ENCODE measurements around the gene RBM45. TPM values are rescaled to one million over a fixed set of nuclear protein-coding genes. Genes with fewer than 3 reads are reported as not detected.

RBM45 gene
- 18.6 and 21.9 TPM in 2 replicates for total RNA-seq

DNA sequence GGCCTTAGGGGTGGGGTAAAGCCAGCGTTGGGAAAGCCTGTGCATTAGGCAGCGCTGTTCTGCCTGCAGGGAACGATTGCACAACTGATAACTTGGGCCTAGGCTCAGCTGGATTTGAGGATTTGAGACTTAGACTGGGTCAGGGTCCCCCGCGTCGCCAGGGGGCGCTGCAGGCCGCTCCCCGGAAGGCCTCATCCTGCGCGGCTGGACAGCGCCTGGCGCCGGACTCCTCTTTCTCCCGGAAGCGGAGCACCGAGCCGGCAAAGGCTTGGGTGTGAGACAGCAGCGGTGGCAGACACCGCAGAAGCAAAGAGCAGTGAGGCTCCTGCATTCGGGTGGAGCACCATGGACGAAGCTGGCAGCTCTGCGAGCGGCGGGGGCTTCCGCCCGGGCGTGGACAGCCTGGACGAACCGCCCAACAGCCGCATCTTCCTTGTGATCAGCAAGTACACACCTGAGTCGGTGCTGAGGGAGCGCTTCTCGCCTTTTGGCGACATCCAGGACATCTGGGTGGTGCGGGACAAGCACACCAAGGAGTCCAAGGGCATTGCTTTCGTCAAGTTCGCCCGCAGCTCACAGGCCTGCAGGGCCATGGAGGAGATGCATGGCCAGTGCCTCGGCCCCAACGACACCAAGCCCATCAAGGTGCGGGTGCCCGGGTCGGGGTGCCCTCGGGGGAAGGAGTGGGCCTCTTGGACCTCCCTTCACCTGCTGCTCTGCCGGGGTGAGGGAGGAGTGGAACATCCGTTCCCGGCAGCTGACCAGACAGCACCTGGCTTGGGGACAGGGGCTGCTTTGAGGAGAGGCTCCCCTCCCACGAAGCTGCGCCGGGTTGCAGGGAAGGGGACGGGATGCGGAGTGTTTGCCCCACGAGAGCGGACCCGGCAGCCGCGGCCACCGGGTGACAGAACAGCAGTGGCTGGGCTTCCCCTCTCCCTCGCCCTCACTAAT is at the start of gene RBM45:
Gene RBM45 (plus strand): TSS at position 236 of the 951 bp plus-strand sequence. CDS start 110 bp downstream, at position 346.
- intact Hi-C loops (cut with micrococcal nuclease), result loop anchor here (1.0 to 5.0 kb wide), 10 partner anchors 83 to 1894 kb away; partner anchors contain the start of genes AGPS, CWC22, FKBP7 and HNRNPA3
- Mint-ChIP-seq H3K27ac (peak within 1 kb of the TSS; percentile 75), H3K36me3 (ENCODE audit: low read depth) (peaks cover 3% of the 10 kb centered on the region), H3K9me3 (no peaks in the 10 kb centered on the region), H3K27me3 (ENCODE audit: insufficient read depth) (no peaks in the 10 kb centered on the region), H3K4me3 (peak within 1 kb of the TSS; percentile 87), H3K4me1 (ENCODE audit: low read depth) (peaks cover 33% of the 10 kb centered on the region)
- peak; percentile 83 for DNase-seq (ENCODE audit: low spot score)

- Mint-ChIP-seq H3K27ac (no peak overlapping the region), H3K36me3 (ENCODE audit: low read depth) (no peaks in the 10 kb centered on the region), H3K27me3 (ENCODE audit: insufficient read depth) (peaks cover 31% of the 10 kb centered on the region), H3K4me1 (ENCODE audit: low read depth) (no peaks in the 10 kb centered on the region), H3K4me3 (no peak overlapping the region), H3K9me3 (no peaks in the 10 kb centered on the region)
- intact Hi-C loops (cut with micrococcal nuclease), result no loop called here
- DNase-seq (ENCODE audit: low spot score), result no peak
Observed at GRCh38 chr2:178066324-178066723, 45.9 kb upstream of the RBM45 start.

GRCh38 chr2:178066890-178067669 is 45.2 kb upstream of the RBM45 start:
- intact Hi-C loops (cut with micrococcal nuclease), result no loop called here
- no peak for DNase-seq (ENCODE audit: low spot score)
- Mint-ChIP-seq H3K36me3 (ENCODE audit: low read depth) (no peaks in the 10 kb centered on the region), H3K9me3 (no peaks in the 10 kb centered on the region), H3K4me1 (ENCODE audit: low read depth) (no peaks in the 10 kb centered on the region), H3K27me3 (ENCODE audit: insufficient read depth) (peaks cover 37% of the 10 kb centered on the region), H3K27ac (no peak overlapping the region), H3K4me3 (no peak overlapping the region)

- DNase-seq (ENCODE audit: low spot score), result no peak
- Mint-ChIP-seq H3K4me1 (ENCODE audit: low read depth) (peaks cover 10% of the 10 kb centered on the region), H3K27ac (no peak overlapping the region), H3K36me3 (ENCODE audit: low read depth) (no peaks in the 10 kb centered on the region), H3K4me3 (no peak overlapping the region), H3K27me3 (ENCODE audit: insufficient read depth) (peaks cover 49% of the 10 kb centered on the region), H3K9me3 (no peaks in the 10 kb centered on the region)
- intact Hi-C loops (cut with micrococcal nuclease), result no loop called here
Observed at GRCh38 chr2:178068823-178069454, 43.3 kb upstream of the RBM45 start.

- intact Hi-C loops (cut with micrococcal nuclease), result no loop called here
- Mint-ChIP-seq H3K27me3 (ENCODE audit: insufficient read depth) (peaks cover 53% of the 10 kb centered on the region), H3K36me3 (ENCODE audit: low read depth) (no peaks in the 10 kb centered on the region), H3K4me3 (no peak overlapping the region), H3K4me1 (ENCODE audit: low read depth) (peaks cover 10% of the 10 kb centered on the region), H3K27ac (no peak overlapping the region), H3K9me3 (no peaks in the 10 kb centered on the region)
- DNase-seq (ENCODE audit: low spot score), result no peak
Observed at GRCh38 chr2:178069551-178069950, 42.7 kb upstream of the RBM45 start.

- H3K4me3 Mint-ChIP-seq, result no peak overlapping the region
- H3K27ac Mint-ChIP-seq, result no peak overlapping the region
- H3K27me3 Mint-ChIP-seq (ENCODE audit: insufficient read depth), result peaks cover 51% of the 10 kb centered on the region
- peaks cover 10% of the 10 kb centered on the region for H3K4me1 Mint-ChIP-seq (ENCODE audit: low read depth)
- no peak for DNase-seq (ENCODE audit: low spot score)
- H3K9me3 Mint-ChIP-seq, result no peaks in the 10 kb centered on the region
- intact Hi-C loops (cut with micrococcal nuclease), result no loop called here
- no peaks in the 10 kb centered on the region for H3K36me3 Mint-ChIP-seq (ENCODE audit: low read depth)
Observed at GRCh38 chr2:178070824-178071223, 41.4 kb upstream of the RBM45 start.

DNA sequence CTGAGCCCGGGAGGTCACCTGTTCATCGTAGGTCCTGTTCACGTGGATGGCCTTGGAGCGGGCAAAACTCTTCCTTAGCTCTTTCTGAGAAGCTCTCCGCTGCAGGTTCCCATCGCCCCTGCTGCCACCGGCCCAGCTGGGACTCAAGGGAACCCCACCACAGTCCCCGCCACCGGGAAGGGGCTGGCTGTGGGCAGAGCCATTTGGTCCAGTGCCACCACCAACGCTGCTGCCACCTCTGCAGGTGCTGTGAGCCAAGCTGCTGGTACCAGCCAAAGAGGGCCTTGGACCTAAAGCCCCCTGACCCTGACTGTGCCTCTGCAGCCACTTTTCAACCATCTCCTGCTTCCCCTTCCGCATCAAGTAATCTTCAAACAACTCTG is 40.2 kb upstream of the RBM45 start:
- Mint-ChIP-seq H3K9me3 (no peaks in the 10 kb centered on the region), H3K4me3 (no peak overlapping the region), H3K27me3 (ENCODE audit: insufficient read depth) (peaks cover 51% of the 10 kb centered on the region), H3K27ac (no peak overlapping the region), H3K36me3 (ENCODE audit: low read depth) (no peaks in the 10 kb centered on the region), H3K4me1 (ENCODE audit: low read depth) (peaks cover 10% of the 10 kb centered on the region)
- no peak for DNase-seq (ENCODE audit: low spot score)
- intact Hi-C loops (cut with micrococcal nuclease), result no loop called here

GRCh38 chr2:178072383-178073301 is 39.6 kb upstream of the RBM45 start, which contains the start of gene PDE11A:
Gene PDE11A, minus strand, starts transcription at chr2:178072777. Its CDS starts 340 bp downstream, at chr2:178072437.
- peak; percentile 27 for DNase-seq (ENCODE audit: low spot score)
- Mint-ChIP-seq H3K4me1 (ENCODE audit: low read depth) (peaks cover 10% of the 10 kb centered on the region), H3K9me3 (no peaks in the 10 kb centered on the region), H3K27ac (no peak within 1 kb of the TSS), H3K36me3 (ENCODE audit: low read depth) (no peaks in the 10 kb centered on the region), H3K4me3 (peak within 1 kb of the TSS; percentile 66), H3K27me3 (ENCODE audit: insufficient read depth) (peaks cover 51% of the 10 kb centered on the region)
- intact Hi-C loops (cut with micrococcal nuclease), result no loop called here

DNA sequence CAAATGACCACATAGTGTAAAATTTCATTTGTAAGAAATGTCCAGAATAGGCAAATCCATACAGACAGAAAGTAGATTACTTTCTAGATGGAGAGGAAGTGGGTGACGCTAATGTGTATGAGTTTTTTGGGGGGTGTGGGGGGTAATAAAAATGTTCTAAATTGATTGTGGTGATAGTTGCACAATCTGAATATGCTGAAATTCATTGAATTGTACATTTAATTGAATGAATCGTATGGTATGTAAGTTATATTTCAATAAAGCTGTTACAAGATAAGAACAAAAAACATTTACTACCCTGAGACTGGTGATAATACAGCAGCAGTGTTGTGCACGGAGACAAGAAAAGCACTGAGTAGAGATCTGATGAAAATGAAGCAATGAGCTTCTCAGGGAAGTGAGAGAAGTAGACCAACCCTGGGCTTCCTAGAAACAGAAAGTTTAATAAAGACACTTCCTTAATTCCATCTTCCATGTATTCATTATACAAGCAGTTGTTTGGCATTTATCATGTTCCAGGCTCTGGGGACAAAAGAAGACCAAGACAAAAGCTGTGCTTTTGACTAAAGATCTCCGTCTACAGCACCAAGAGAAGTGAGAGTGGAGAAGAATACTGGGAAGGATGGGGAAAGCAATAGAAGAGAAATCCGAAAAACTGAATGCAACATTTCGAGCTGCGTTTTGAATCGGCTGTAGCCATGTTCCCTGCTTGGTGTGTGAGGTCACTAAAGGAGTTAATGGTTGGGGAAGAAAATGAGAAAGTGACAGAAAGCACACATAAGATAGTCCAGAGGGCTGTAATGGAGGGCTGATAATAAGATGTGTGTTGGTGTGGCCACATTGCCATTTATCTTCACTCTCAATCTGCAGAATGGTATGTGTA is 37.9 kb upstream of the RBM45 start:
- Mint-ChIP-seq H3K36me3 (ENCODE audit: low read depth) (no peaks in the 10 kb centered on the region), H3K4me3 (no peak overlapping the region), H3K4me1 (ENCODE audit: low read depth) (peaks cover 10% of the 10 kb centered on the region), H3K27ac (no peak overlapping the region), H3K27me3 (ENCODE audit: insufficient read depth) (peaks cover 44% of the 10 kb centered on the region), H3K9me3 (no peaks in the 10 kb centered on the region)
- intact Hi-C loops (cut with micrococcal nuclease), result no loop called here
- no peak for DNase-seq (ENCODE audit: low spot score)

GRCh38 chr2:178075006-178075326 is 37.3 kb upstream of the RBM45 start:
- H3K36me3 Mint-ChIP-seq (ENCODE audit: low read depth), result no peaks in the 10 kb centered on the region
- no peak overlapping the region for H3K4me3 Mint-ChIP-seq
- peaks cover 10% of the 10 kb centered on the region for H3K4me1 Mint-ChIP-seq (ENCODE audit: low read depth)
- DNase-seq (ENCODE audit: low spot score), result no peak
- intact Hi-C loops (cut with micrococcal nuclease), result no loop called here
- no peaks in the 10 kb centered on the region for H3K9me3 Mint-ChIP-seq
- H3K27ac Mint-ChIP-seq, result no peak overlapping the region
- peaks cover 41% of the 10 kb centered on the region for H3K27me3 Mint-ChIP-seq (ENCODE audit: insufficient read depth)

- peaks cover 39% of the 10 kb centered on the region for H3K27me3 Mint-ChIP-seq (ENCODE audit: insufficient read depth)
Observed at GRCh38 chr2:178076130-178076529, 36.1 kb upstream of the RBM45 start.

More at GRCh38 chr2:178076130-178076529, 36.1 kb upstream of the RBM45 start:
- intact Hi-C loops (cut with micrococcal nuclease), result no loop called here
- Mint-ChIP-seq H3K27ac (no peak overlapping the region), H3K4me1 (ENCODE audit: low read depth) (peaks cover 10% of the 10 kb centered on the region), H3K36me3 (ENCODE audit: low read depth) (no peaks in the 10 kb centered on the region), H3K9me3 (no peaks in the 10 kb centered on the region), H3K4me3 (no peak overlapping the region)
- DNase-seq (ENCODE audit: low spot score), result no peak
